GM10266 (cell line): ENCODE results near the gene PTRHD1.
"Not testable (repeated sequence)": the region's sequence is repeated elsewhere in the genome, so short reads cannot be mapped to it uniquely, and the experiment has no call there.

Experiments
- DNase-seq: peaks from one replicate; pipeline ENCODE4 v3.0.0; 2012; ENCODE audit errors: extremely low spot score
- TF ChIP-seq, protein P1 (sequence below): IDR thresholded peaks from 2 replicates; pipeline ENCODE4 v1.5.1; 2012; ENCODE audit warnings: mild to moderate bottlenecking, low read depth; ENCODE audit not compliant: control insufficient read depth, insufficient read depth; ENCODE audit errors: missing control alignments

PTRHD1 gene

DNA sequence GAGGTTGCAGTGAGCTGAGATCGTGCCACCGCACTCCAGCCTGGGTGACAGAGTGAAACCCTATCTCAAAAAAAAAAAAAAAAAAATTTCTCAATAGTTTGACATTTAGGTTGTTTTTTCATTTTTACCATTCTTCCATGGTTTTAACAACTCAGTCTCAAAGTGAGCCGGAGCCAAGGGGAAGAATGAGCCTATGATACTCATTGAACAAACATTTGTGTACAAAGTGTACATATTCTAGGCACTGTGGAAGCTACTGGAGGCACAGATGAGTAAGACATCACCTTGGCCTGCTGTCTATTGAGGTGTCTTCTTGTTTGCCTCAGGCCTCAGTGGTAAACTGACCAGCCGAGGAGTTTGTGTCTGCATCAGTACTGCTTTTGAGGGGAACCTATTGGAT is 22.0 kb upstream of the PTRHD1 start:
- TF ChIP-seq, protein P1, sequence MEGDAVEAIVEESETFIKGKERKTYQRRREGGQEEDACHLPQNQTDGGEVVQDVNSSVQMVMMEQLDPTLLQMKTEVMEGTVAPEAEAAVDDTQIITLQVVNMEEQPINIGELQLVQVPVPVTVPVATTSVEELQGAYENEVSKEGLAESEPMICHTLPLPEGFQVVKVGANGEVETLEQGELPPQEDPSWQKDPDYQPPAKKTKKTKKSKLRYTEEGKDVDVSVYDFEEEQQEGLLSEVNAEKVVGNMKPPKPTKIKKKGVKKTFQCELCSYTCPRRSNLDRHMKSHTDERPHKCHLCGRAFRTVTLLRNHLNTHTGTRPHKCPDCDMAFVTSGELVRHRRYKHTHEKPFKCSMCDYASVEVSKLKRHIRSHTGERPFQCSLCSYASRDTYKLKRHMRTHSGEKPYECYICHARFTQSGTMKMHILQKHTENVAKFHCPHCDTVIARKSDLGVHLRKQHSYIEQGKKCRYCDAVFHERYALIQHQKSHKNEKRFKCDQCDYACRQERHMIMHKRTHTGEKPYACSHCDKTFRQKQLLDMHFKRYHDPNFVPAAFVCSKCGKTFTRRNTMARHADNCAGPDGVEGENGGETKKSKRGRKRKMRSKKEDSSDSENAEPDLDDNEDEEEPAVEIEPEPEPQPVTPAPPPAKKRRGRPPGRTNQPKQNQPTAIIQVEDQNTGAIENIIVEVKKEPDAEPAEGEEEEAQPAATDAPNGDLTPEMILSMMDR: no peak
- no peak for DNase-seq

DNA sequence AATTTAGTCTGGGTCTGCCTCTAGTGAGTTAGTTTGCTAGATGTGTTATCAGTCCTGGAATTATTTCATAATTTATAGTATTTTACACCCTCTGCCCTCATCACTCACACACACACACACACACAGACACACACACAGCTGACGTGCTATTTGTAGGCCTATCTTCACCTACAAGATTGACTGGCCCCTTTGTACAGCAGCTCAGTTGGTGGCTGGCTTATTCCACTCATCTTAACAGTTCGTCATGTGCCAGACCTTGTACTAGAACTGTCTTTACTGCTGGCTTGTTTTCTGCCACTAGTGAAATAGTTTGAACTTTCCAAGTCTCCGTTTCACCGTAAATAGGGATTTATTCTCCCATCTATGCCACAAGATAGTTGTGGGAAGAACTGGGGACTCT is 21.3 kb upstream of the PTRHD1 start:
- TF ChIP-seq, protein P1: no peak
- DNase-seq: no peak

DNA sequence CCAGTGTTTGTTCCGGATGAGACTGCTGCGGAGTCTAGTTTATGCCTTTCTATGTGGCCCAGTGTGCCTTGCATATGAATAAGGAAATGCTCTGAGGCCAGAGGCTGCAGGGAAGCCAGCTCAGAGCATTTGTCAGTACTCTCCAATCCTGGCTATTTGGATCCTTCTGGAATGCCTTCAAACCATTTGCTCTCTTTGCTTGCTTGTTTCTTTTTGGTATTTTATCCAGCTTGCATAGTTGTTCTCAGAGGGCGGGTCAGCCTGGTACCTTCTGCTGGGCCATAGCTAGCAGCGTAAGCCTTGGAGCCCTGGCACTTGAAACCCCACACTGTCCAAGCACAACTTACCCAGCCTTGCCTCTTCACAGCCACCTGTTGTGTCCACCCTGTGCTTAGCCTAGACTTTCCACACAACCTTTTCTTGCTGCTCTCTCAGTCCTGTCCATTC is 20.5 kb upstream of the PTRHD1 start:
- no peak for DNase-seq

DNA sequence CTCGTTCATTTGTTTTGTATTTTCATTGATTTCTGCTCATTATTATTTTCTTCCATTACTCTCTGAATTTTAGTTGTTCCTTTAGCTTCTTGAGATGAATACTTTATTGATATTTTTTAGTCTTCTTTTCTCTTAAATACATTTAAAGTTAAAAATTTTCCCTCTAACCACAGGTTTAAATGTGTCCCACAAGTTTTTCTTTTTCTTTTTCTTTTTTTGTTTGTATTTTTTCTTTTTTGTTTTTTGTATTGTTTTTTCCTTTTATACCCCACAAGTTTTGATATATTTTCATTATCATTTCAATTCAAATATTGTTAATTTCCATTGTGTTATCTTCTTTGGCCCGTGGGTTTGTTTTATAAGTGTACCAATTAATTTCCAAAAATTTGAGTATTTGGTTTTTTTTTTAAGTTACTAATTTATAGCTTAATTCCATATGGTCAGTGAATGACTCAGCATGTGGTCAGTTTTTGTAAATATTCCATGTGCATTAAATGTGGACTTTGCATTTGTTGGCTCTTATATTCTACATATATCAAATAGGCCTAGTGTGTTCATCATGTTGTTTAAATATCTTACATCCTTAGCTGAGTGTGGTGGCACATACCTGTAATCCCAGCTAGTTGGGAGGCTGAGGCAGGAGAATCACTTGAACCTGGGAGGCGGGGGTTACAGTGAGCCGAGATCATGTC is 16.3 kb upstream of the PTRHD1 start:
- TF ChIP-seq, protein P1: no peak
- no peak for DNase-seq

More for the DNA sequence above, 20.5 kb upstream of the PTRHD1 start:
- TF ChIP-seq, protein P1: no peak

DNA sequence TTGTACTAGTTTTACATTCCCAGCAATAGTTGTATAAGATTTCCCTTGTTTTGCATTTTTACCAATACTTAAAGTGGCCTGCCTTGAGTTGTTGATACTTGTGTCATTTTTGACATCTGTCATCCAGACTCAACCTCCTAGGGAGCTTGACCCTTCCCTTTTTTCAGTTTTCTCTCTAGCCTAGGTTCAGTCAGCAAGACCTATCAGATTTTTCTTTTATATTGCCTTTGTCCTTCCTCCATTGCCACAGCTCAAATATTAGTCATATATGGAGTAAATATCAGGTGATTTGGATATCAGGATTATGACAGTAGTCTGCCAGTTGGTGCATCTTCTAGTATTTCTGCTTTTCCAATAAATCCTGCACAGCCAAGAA is 13.5 kb upstream of the PTRHD1 start:
- TF ChIP-seq, protein P1: no peak
- DNase-seq: no peak

DNA sequence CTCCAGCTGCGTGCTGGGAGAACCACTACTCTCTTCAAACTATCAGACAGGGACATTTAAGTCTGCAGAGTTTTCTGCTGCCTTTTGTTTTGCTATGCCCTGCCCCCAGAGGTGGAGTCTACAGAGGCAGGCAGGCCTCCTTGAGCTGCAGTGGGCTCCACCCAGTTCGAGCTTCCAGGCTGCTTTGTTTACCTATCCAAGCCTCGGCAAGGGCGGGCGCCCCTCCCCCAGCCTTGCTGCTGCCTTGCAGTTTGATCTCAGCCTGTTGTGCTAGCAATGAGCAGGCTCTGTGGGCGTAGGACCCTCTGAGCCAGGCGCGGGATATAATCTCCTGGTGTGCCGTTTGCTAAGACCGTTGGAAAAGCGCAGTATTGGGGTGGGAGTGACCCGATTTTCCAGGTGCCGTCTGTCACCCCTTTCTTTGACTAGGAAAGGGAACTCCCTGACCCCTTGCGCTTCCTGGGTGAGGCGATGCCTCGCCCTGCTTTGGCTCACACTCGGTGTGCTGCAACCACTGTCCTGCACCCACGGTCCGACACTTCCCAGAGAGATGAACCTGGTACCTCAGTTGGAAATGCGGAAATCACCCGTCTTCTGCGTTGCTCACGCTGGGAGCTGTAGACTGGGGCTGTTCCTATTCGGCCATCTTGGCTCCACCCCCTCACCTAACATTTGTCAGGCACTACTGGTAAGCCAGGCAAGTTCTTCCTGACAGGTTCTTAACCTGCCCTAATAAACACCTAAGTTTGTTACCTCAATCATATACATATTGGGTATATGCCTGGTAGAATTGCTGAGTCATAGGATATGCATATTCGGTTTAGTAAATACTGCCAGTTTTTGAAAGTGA is 12.8 kb upstream of the PTRHD1 start:
- DNase-seq: not testable (repeated sequence)

DNA sequence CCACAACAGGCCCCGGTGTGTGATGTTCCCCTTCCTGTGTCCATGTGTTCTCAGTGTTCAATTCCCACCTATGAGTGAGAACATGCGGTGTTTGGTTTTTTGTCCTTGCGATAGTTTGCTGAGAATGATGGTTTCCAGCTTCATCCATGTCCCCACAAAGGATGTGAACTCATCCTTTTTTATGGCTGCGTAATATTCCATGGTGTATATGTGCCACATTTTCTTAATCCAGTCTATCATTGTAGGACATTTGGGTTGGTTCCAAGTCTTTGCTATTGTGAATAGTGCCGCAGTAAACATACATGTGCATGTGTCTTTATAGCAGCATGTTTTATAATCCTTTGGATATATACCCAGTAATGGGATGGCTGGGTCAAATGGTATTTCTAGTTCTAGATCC is 7.3 kb upstream of the PTRHD1 start:
- DNase-seq: not testable (repeated sequence)

DNA sequence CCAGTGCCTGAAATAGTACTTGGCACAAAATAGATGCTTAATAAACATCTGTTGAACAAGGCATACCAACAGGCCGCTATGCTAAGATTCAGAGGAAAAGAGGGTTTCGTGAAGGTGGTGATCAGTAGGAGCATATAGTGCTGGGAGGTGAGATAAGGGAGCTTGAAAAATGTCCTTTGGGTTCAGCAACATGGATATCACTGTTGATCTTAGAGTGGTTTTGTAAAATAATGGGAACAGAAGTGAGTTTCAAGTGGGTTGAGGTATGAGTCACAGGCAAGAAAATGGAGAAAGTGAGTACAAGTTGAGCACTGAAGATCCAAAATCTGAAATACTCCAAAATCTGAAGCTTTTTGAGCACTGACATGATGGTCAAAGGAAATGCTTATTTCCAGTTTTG is 4.5 kb upstream of the PTRHD1 start:
- no peak for DNase-seq
- TF ChIP-seq, protein P1: no peak
